Body of pancreas (tissue), 4 donors: ENCODE measurements around the gene UBR2. TPM values are rescaled to one million over a fixed set of nuclear protein-coding genes. Genes with fewer than 3 reads are reported as not detected.
"Not testable (repeated sequence)": the region's sequence is repeated elsewhere in the genome, so short reads cannot be mapped to it uniquely, and the experiment has no call there.

Experiments used
- ATAC-seq: fragments of 150-250 bp; one replicate; pipeline ENCODE4 v1.9.1; 2016
- DNase-seq, 4 donors: peaks; one replicate each; pipeline ENCODE4 v3.0.0-alpha.2; 2019
- H3K27ac ChIP-seq, 4 donors: fragments of 200-600 bp; sonication (generic); 1 replicate in 3 of 4; 2 replicates in 1 of 4; pipeline versions ENCODE4 v1.5.1 to v1.6.1; 2016 to 2019; ENCODE audit warnings: mild to moderate bottlenecking in 1 of 4, mixed read lengths in 1 of 4, moderate library complexity in 1 of 4
- H3K27me3 ChIP-seq, 2 donors: fragments of 200-600 bp; sonication (generic); one replicate each; pipeline ENCODE4 v1.6.0; 2016; ENCODE audit warnings: mild to moderate bottlenecking in 1 of 2
- H3K36me3 ChIP-seq, 2 donors: fragments of 200-600 bp; sonication (generic); replicated peaks in 1 of 2; 2 replicates each; pipeline ENCODE4 v1.5.1; 2016; ENCODE audit warnings: low read depth in 2 of 2; ENCODE audit not compliant: insufficient read depth in 1 of 2
- H3K4me1 ChIP-seq: fragments of 200-600 bp; sonication (generic); one replicate; pipeline ENCODE4 v1.6.0; 2016
- H3K4me3 ChIP-seq, 2 donors: fragments of 200-600 bp; sonication (generic); 1 replicate in 1 of 2; 2 replicates in 1 of 2; pipeline ENCODE4 v1.5.1; 2016 to 2019
- H3K9me3 ChIP-seq, 3 donors: fragments of 200-600 bp; sonication (generic); 1 replicate in 2 of 3; 2 replicates in 1 of 3; pipeline ENCODE4 v1.5.1; 2016
- POLR2A ChIP-seq, 3 donors: fragments of 450-650 bp; IDR thresholded peaks; one replicate each; pipeline ENCODE4 v1.6.1; 2016; ENCODE audit warnings: antibody characterized with exemption in 3 of 3, mild to moderate bottlenecking in 2 of 3
- WGBS, 2 donors: methylation state at CpG; one replicate each; pipeline ENCODE4 v1.1.5; 2017; 5-methylcytosine and 5-hydroxymethylcytosine counted together
- intact Hi-C: fragments of 100-400 bp; cut with DNase I; formaldehyde crosslinking; loops from one replicate; pipeline ENCODE4 v1.15.1; 2023
- small RNA-seq: library from RNA; depleted of rRNA; stranded (forward); fragments of <200 nt; gene quantifications from one replicate; pipeline ENCODE3, GENCODE V24; 2016
- total RNA-seq, 2 donors: library from RNA; depleted of rRNA; stranded (reverse); fragments of >200 nt; gene quantifications; one replicate each; pipeline ENCODE4 v1.1.0, GENCODE V29; 2016
- TF ChIP-seq, protein P1 (sequence below), 7 experiments: fragments of 450-650 bp in 4 of 7; fragments of 200-600 bp in 3 of 7; sonication (generic) in 3 of 7; IDR thresholded peaks; one replicate each; pipeline ENCODE4 v1.5.1; 2016 to 2019; ENCODE audit warnings: antibody characterized with exemption in 7 of 7

Gene UBR2
- total RNA-seq, 2 donors from 2014 or later: 19.4 to 23.9 TPM

DNA sequence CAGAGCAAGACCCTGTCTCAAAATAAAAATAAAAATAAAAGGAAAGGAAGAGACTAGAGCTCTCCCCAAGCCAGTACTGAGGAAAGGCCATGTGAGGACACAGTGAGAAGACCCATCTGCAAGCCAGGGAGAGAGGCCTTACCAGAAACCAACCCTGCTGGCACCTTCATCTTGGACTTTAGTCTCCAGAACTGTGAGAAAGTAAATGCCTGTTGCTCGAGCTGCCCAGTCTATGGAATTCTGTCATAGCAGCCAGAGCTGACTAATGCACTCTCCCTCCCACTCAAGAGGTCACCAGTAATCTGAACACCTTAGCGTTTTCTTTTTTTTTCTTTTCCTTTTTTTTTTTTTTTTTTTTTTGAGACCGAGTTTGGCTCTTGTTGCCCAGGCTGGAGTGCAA, 165.9 kb downstream of the UBR2 start:
- DNase-seq: peak in 3 of 4 donors; percentile 18 to 28 (median 20)
- H3K4me1 ChIP-seq: peaks cover 15% of the 10 kb centered on the region
- H3K36me3 ChIP-seq: no peaks in the 10 kb centered on the region
- no peak for ATAC-seq
- no peaks in the 10 kb centered on the region for H3K27me3 ChIP-seq
- intact Hi-C loops: no loop called here
- 30 to 39% methylated on average over 3 of the region's 3 CpGs for WGBS, 2 donors
- no peaks in the 10 kb centered on the region for H3K9me3 ChIP-seq
- no peak overlapping the region for H3K4me3 ChIP-seq
- no peak for TF ChIP-seq POLR2A (IDR thresholded peaks at IDR 0.05)
- TF ChIP-seq, protein P1, sequence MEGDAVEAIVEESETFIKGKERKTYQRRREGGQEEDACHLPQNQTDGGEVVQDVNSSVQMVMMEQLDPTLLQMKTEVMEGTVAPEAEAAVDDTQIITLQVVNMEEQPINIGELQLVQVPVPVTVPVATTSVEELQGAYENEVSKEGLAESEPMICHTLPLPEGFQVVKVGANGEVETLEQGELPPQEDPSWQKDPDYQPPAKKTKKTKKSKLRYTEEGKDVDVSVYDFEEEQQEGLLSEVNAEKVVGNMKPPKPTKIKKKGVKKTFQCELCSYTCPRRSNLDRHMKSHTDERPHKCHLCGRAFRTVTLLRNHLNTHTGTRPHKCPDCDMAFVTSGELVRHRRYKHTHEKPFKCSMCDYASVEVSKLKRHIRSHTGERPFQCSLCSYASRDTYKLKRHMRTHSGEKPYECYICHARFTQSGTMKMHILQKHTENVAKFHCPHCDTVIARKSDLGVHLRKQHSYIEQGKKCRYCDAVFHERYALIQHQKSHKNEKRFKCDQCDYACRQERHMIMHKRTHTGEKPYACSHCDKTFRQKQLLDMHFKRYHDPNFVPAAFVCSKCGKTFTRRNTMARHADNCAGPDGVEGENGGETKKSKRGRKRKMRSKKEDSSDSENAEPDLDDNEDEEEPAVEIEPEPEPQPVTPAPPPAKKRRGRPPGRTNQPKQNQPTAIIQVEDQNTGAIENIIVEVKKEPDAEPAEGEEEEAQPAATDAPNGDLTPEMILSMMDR (IDR thresholded peaks at IDR 0.05): no peak
- H3K27ac ChIP-seq: no peak overlapping the region

DNA sequence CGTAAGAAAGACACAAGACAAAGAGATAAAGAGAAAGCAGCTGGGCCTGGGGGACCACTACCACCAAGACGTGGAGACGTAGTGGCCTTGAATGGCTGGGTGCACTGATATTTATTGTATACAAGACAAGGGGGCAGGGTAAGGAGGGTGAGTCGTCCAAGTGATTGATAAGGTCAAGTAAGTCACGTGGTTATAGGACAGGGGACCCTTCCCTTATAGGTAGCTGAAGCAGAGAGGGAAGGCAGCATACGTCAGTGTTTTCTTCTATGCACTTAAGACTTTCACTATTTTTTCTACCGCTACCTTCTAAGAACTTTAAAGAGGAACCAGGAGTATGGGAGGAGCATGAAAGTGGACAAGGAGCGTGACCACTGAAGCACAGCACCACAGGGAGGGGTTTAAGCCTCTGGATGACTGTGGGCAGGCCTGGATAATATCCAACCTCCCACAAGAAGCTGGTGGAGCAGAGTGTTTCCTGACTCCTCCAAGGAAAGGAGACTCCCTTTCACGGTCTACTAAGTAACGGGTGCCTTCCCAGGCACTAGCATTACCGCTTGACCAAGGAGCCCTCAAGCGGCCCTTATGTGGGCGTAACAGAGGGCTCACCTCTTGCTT, 170.1 kb downstream of the UBR2 start:
- DNase-seq, intact Hi-C loops: not testable (repeated sequence)
- 71 to 73% methylated on average over 13 of the region's 13 CpGs for WGBS, 2 donors

DNA sequence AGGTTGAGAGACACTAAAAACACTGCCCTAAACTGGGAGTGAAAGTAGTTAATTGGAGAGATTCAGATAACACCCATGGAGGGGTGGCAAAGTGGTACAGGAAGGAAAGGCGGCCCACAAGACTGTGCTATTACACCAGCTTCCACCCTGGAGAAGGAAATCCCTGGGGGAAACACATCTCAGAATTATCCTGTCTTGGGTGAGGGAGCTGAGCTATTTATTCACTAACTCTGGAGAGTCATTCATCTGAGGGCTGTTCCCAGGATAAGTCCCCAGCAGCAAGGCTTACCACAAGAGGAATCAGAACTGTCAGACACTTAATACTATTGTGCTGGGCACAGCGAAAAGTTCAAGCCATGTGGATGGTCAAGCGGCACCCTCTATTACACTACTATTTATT, 172.1 kb downstream of the UBR2 start:
- 75 to 93% methylated on average over 3 of the region's 3 CpGs for WGBS, 2 donors
- Histone ChIP-seq H3K4me3 (no peak overlapping the region), H3K9me3 (no peaks in the 10 kb centered on the region), H3K36me3 (no peaks in the 10 kb centered on the region), H3K27ac (no peak overlapping the region), H3K27me3 (no peaks in the 10 kb centered on the region), H3K4me1 (no peaks in the 10 kb centered on the region)
- TF ChIP-seq, protein P1 (IDR thresholded peaks at IDR 0.05): no peak
- no peak for TF ChIP-seq POLR2A (IDR thresholded peaks at IDR 0.05)
- no peak for ATAC-seq
- DNase-seq: no peak
- intact Hi-C loops: no loop called here

More for the DNA sequence above, 170.1 kb downstream of the UBR2 start:
- not testable (repeated sequence) for H3K9me3 ChIP-seq, H3K4me1 ChIP-seq, H3K27me3 ChIP-seq, H3K4me3 ChIP-seq, ATAC-seq, H3K36me3 ChIP-seq, H3K27ac ChIP-seq

DNA sequence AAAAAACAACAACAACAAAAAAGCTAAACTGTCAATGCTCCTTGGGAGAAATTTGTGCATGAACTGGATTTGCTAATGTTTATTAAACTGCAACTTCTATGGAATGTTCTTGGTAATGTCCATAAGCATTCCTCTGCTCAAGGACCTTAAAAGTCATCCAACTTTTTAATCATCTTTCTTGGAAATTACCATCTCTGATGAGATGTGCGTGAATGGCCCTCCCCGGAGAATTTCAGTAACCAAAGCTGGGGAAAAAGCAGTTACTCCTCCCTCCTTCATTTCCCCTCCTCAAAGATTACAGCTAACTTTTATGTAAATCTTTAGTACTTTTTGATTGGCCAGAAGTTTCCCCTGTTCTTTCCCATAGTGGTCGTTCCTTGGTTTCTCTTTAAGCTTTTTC, 176.9 kb downstream of the UBR2 start:
- 62 to 63% methylated on average over 3 of the region's 3 CpGs for WGBS, 2 donors
- no peaks in the 10 kb centered on the region for H3K9me3 ChIP-seq
- H3K36me3 ChIP-seq: no peaks in the 10 kb centered on the region
- no peak for DNase-seq
- intact Hi-C loops: no loop called here
- no peak overlapping the region for H3K4me3 ChIP-seq
- H3K27me3 ChIP-seq: no peaks in the 10 kb centered on the region
- TF ChIP-seq, protein P1 (IDR thresholded peaks at IDR 0.05): no peak
- no peak for TF ChIP-seq POLR2A (IDR thresholded peaks at IDR 0.05)
- peaks cover 21% of the 10 kb centered on the region for H3K4me1 ChIP-seq
- no peak overlapping the region for H3K27ac ChIP-seq
- no peak for ATAC-seq

DNA sequence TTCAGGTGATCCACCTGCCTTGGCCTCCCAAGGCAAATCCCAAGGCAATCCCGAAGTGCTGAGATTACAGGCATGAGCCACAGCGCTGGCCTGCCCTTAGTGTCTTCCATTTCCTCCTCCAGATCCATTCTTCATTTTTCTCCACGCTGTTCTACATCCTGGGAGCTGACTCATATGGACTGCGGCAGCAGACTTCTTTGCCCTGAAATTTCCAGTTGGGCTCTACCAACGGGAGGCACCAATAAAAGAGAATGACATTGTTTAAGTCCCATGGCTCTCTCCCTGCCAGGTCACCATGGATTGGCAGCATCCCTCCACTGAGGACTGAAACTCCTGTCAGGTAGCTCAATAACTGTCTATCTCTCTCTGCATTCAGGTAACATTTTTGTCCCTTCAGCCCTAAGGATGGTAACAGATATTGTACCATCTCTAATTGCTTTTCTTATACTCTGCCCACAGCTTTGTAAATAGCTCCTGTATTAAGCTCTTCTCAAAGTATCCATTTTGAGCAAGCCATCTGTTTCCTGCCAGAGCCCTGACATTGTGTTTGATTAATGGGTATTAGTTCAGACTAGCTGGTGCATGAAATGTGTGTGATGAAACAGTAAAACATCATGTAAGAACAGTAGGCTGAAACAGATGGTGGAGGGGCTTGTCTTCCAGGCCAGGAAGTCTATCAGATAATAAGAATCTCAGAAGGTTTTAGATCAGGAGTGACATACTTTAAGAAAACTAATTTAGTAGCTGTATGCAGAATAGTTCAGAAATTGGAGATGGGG, 178.5 kb downstream of the UBR2 start:
- ATAC-seq: no peak
- intact Hi-C loops: no loop called here
- H3K9me3 ChIP-seq: no peaks in the 10 kb centered on the region
- TF ChIP-seq, protein P1 (IDR thresholded peaks at IDR 0.05): no peak
- TF ChIP-seq POLR2A (IDR thresholded peaks at IDR 0.05): no peak
- peaks cover 21% of the 10 kb centered on the region for H3K4me1 ChIP-seq
- peak overlapping the region in 1 of 4 donors; percentile 19 for H3K27ac ChIP-seq
- no peaks in the 10 kb centered on the region for H3K27me3 ChIP-seq
- no peak overlapping the region for H3K4me3 ChIP-seq
- 73 to 78% methylated on average over 5 of the region's 5 CpGs for WGBS, 2 donors
- peak in 2 of 4 donors; percentile 10 to 25 for DNase-seq
- no peaks in the 10 kb centered on the region for H3K36me3 ChIP-seq

Small RNAs within 50 kb of the gene (small RNA-seq; reads per million reads assigned to genes)
- gene RNU6-890P: not detected

Other genes with a start within 250 kb of the UBR2 start
- gene TRERF1, start 112.1 kb upstream of the UBR2 start, total RNA-seq: 1 to 10 TPM; 2.3 to 3.4 TPM
- 1 to 10 TPM; 1.0 to 4.3 TPM for gene PRPH2, start 158.6 kb downstream of the UBR2 start, total RNA-seq
- 10 to 100 TPM; 14.5 to 25.4 TPM for gene TBCC, start 182.1 kb downstream of the UBR2 start, total RNA-seq
- 1 to 10 TPM; 6.9 to 8.6 TPM for gene BICRAL, start 218.0 kb downstream of the UBR2 start, total RNA-seq